Neural cell (in vitro differentiated cells): ENCODE data around the gene MRPL36.

Experiments used
- CTCF ChIP-seq: fragments of 450-650 bp; IDR thresholded peaks from 2 replicates; pipeline ENCODE4 v1.5.1; 2014; ENCODE audit warnings: antibody characterized with exemption, mild to moderate bottlenecking, moderate library complexity; ENCODE audit not compliant: poor library complexity, severe bottlenecking
- EP300 ChIP-seq: fragments of 450-650 bp; conservative IDR thresholded peaks from 2 replicates; pipeline ENCODE4 v1.6.1; 2014; ENCODE audit warnings: antibody characterized with exemption, mild to moderate bottlenecking, moderate library complexity; ENCODE audit not compliant: poor library complexity, severe bottlenecking
- EZH2 ChIP-seq: fragments of 200-600, 300-800 bp; shearing (Covaris generic), sonication (generic); IDR thresholded peaks from 2 replicates; pipeline ENCODE4 v1.6.1; 2014; ENCODE audit warnings: antibody characterized with exemption, low read length, borderline replicate concordance, mild to moderate bottlenecking; ENCODE audit not compliant: insufficient read depth, poor library complexity, severe bottlenecking
- POLR2AphosphoS5 ChIP-seq: IDR thresholded peaks from 2 replicates; pipeline ENCODE4 v1.6.1; 2012
- RAD21 ChIP-seq: fragments of 450-650 bp; conservative IDR thresholded peaks from 2 replicates; pipeline ENCODE4 v1.6.1; 2014; ENCODE audit warnings: antibody characterized with exemption, mild to moderate bottlenecking, moderate library complexity
- SMC3 ChIP-seq: fragments of 450-650 bp; conservative IDR thresholded peaks from 2 replicates; pipeline ENCODE4 v1.6.1; 2014; ENCODE audit warnings: antibody characterized with exemption, mild to moderate bottlenecking, moderate library complexity; ENCODE audit not compliant: poor library complexity
- TAF1 ChIP-seq: IDR thresholded peaks from 2 replicates; pipeline ENCODE4 v1.6.1; 2012; ENCODE audit warnings: low read depth
- TF ChIP-seq, protein P1 (sequence below): IDR thresholded peaks from 2 replicates; pipeline ENCODE4 v1.6.1; 2012; ENCODE audit warnings: borderline replicate concordance

DNA sequence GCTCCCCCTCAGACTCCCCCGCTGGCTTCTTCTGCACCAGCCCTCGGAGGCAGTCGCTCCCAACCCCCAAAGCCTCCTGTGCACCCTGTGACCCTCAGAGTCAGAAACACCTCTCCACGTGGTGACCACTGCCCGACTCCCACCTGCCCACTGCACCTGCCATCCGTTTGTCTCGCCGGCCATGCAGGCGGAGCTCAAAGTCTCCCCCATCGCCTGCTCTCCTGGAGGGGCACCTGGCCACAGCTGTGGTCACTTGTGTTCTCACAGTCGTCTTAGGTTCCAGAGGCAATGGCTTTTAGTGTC lies 38.2 kb downstream of the MRPL36 start:
- TF ChIP-seq CTCF = no peak
- no peak for TF ChIP-seq RAD21
- no peak for TF ChIP-seq EZH2
- TF ChIP-seq TAF1 = no peak
- TF ChIP-seq EP300 = no peak
- TF ChIP-seq SMC3 = no peak
- TF ChIP-seq POLR2AphosphoS5 = no peak
- TF ChIP-seq, protein P1, sequence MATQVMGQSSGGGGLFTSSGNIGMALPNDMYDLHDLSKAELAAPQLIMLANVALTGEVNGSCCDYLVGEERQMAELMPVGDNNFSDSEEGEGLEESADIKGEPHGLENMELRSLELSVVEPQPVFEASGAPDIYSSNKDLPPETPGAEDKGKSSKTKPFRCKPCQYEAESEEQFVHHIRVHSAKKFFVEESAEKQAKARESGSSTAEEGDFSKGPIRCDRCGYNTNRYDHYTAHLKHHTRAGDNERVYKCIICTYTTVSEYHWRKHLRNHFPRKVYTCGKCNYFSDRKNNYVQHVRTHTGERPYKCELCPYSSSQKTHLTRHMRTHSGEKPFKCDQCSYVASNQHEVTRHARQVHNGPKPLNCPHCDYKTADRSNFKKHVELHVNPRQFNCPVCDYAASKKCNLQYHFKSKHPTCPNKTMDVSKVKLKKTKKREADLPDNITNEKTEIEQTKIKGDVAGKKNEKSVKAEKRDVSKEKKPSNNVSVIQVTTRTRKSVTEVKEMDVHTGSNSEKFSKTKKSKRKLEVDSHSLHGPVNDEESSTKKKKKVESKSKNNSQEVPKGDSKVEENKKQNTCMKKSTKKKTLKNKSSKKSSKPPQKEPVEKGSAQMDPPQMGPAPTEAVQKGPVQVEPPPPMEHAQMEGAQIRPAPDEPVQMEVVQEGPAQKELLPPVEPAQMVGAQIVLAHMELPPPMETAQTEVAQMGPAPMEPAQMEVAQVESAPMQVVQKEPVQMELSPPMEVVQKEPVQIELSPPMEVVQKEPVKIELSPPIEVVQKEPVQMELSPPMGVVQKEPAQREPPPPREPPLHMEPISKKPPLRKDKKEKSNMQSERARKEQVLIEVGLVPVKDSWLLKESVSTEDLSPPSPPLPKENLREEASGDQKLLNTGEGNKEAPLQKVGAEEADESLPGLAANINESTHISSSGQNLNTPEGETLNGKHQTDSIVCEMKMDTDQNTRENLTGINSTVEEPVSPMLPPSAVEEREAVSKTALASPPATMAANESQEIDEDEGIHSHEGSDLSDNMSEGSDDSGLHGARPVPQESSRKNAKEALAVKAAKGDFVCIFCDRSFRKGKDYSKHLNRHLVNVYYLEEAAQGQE = no peak
